Smooth muscle cell (in vitro differentiated cells): ENCODE data around the gene PHKG1. TPM values are rescaled to one million over a fixed set of nuclear protein-coding genes. Genes with fewer than 3 reads are reported as not detected.
"Not testable (repeated sequence)": the region's sequence is repeated elsewhere in the genome, so short reads cannot be mapped to it uniquely, and the experiment has no call there.

ENCODE experiments used
- DNase-seq: peaks from one replicate; lab custom pipeline; 2025; ENCODE audit not compliant: unreplicated experiment; lab: John Stamatoyannopoulos, UW
- H2AFZ ChIP-seq: fragments of 200-600 bp; sonication (generic); 2 replicates; pipeline ENCODE4 v1.6.0; 2016; ENCODE audit warnings: antibody characterized with exemption, low read depth, mild to moderate bottlenecking
- H3F3A ChIP-seq: fragments of 200-600 bp; sonication (generic); 2 replicates; pipeline ENCODE4 v1.6.0; 2017; ENCODE audit warnings: antibody characterized with exemption, low read depth
- H3K27ac ChIP-seq: fragments of 200-600 bp; sonication (generic); 2 replicates; pipeline ENCODE4 v1.5.1; 2016; ENCODE audit warnings: low read depth, mild to moderate bottlenecking
- H3K27me3 ChIP-seq: fragments of 200-600 bp; sonication (generic); 2 replicates; pipeline ENCODE4 v1.6.1; 2016; ENCODE audit warnings: low read depth, mild to moderate bottlenecking
- H3K36me3 ChIP-seq: fragments of 200-600 bp; sonication (generic); 2 replicates; pipeline ENCODE4 v1.5.1; 2016; ENCODE audit warnings: low read depth
- H3K4me1 ChIP-seq: fragments of 200-600 bp; sonication (generic); 2 replicates; pipeline ENCODE4 v1.5.1; 2016; ENCODE audit warnings: low read depth
- H3K4me2 ChIP-seq: fragments of 200-600 bp; sonication (generic); 2 replicates; pipeline ENCODE4 v1.6.0; 2016; ENCODE audit warnings: mild to moderate bottlenecking
- H3K4me3 ChIP-seq: fragments of 200-600 bp; sonication (generic); 2 replicates; pipeline ENCODE4 v1.5.1; 2016; ENCODE audit warnings: mild to moderate bottlenecking
- H3K79me2 ChIP-seq: fragments of 200-600 bp; sonication (generic); 2 replicates; pipeline ENCODE4 v1.6.0; 2016; ENCODE audit warnings: low read depth, mild to moderate bottlenecking
- H3K9ac ChIP-seq: fragments of 200-600 bp; sonication (generic); 2 replicates; pipeline ENCODE4 v1.6.0; 2016; ENCODE audit warnings: low read depth
- H3K9me3 ChIP-seq: fragments of 200-600 bp; sonication (generic); replicated peaks from 2 replicates; pipeline ENCODE4 v1.5.1; 2016; ENCODE audit warnings: low read depth
- H4K20me1 ChIP-seq: fragments of 200-600 bp; sonication (generic); 2 replicates; pipeline ENCODE4 v1.6.0; 2016; ENCODE audit warnings: low read depth
- WGBS: methylation state at CpG from one replicate; pipeline ENCODE4 v1.1.7; 2016; ENCODE audit warnings: low lambda C conversion rate; 5-methylcytosine and 5-hydroxymethylcytosine counted together
- polyA plus RNA-seq: library from polyadenylated mRNA; unstranded; fragments of >200 nt; fragmentation: Nextera tagmentation; extraction: Ambion mirVana; gene quantifications from 2 replicates; pipeline ENCODE4 v1.2.1, GENCODE V29; 2016
- total RNA-seq: library from RNA; depleted of rRNA; stranded (reverse); fragments of >200 nt; gene quantifications from 2 replicates; pipeline ENCODE4 v1.2.3, GENCODE V29; 2014
- TF ChIP-seq, protein P1 (sequence below): fragments of 200-600 bp; sonication (generic); IDR thresholded peaks from 2 replicates; pipeline ENCODE4 v1.5.1; 2017; ENCODE audit warnings: borderline replicate concordance, mild to moderate bottlenecking, antibody characterized with exemption; ENCODE audit not compliant: insufficient read depth, poor library complexity, severe bottlenecking

Gene PHKG1
- total and polyA plus RNA-seq, 2 experiments from 2014 or later = 0.26 TPM; not detected in 1

DNA sequence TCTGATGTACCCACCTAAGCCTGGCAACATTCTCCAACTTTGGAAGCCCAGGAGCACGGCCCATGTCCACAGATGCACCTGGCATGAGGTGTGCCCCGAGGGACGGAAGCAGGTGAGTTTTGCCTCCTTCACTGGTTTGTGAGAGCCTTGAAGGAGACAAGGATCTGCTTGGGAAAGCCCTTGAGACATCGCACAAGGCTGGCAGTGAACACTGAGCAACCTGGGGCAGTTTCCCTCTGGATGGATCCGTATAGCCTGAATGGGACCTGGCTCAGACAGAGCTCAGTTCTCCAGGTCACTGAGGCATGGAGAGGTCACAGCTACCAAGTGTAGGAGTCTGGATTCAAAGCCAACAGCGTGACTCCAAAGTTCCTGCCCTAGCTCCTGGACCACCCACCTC lies 32.2 kb upstream of the PHKG1 start:
- Histone ChIP-seq H3K36me3 (no peaks in the 10 kb centered on the region), H3K27me3 (no peaks in the 10 kb centered on the region), H3K4me2 (no peak overlapping the region), H3K79me2 (no peaks in the 10 kb centered on the region), H4K20me1 (no peaks in the 10 kb centered on the region), H3K4me1 (no peaks in the 10 kb centered on the region), H3K9me3 (peaks cover 10% of the 10 kb centered on the region), H3K27ac (no peak overlapping the region), H2AFZ (no peak overlapping the region), H3F3A (no peaks in the 10 kb centered on the region), H3K4me3 (no peak overlapping the region), H3K9ac (no peak overlapping the region)
- TF ChIP-seq, protein P1, sequence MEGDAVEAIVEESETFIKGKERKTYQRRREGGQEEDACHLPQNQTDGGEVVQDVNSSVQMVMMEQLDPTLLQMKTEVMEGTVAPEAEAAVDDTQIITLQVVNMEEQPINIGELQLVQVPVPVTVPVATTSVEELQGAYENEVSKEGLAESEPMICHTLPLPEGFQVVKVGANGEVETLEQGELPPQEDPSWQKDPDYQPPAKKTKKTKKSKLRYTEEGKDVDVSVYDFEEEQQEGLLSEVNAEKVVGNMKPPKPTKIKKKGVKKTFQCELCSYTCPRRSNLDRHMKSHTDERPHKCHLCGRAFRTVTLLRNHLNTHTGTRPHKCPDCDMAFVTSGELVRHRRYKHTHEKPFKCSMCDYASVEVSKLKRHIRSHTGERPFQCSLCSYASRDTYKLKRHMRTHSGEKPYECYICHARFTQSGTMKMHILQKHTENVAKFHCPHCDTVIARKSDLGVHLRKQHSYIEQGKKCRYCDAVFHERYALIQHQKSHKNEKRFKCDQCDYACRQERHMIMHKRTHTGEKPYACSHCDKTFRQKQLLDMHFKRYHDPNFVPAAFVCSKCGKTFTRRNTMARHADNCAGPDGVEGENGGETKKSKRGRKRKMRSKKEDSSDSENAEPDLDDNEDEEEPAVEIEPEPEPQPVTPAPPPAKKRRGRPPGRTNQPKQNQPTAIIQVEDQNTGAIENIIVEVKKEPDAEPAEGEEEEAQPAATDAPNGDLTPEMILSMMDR = no peak
- WGBS = 52% methylated on average over 6 of the region's 6 CpGs
- no peak for DNase-seq

DNA sequence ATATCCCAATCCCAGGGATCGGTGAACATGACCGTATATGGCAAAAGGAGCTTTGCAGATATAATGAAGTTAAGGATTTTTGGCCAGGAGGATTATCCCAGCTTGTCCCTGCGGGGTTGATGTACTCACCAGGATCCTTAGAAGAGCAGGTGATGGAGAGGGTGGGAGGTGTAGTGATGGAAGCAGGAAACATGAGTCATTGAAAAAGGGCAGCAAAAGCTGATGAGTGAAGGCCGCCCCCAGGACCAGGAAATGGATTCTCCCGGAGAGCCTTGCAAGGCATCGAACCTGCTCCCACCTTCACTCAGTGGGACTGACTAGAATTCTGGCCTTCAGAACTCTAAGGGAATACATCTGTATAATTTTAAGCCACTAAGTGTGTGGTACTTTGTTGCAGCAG lies 28.7 kb upstream of the PHKG1 start:
- no peak for DNase-seq
- no peaks in the 10 kb centered on the region for H4K20me1 ChIP-seq
- WGBS = 84% methylated on average over 6 of the region's 6 CpGs

DNA sequence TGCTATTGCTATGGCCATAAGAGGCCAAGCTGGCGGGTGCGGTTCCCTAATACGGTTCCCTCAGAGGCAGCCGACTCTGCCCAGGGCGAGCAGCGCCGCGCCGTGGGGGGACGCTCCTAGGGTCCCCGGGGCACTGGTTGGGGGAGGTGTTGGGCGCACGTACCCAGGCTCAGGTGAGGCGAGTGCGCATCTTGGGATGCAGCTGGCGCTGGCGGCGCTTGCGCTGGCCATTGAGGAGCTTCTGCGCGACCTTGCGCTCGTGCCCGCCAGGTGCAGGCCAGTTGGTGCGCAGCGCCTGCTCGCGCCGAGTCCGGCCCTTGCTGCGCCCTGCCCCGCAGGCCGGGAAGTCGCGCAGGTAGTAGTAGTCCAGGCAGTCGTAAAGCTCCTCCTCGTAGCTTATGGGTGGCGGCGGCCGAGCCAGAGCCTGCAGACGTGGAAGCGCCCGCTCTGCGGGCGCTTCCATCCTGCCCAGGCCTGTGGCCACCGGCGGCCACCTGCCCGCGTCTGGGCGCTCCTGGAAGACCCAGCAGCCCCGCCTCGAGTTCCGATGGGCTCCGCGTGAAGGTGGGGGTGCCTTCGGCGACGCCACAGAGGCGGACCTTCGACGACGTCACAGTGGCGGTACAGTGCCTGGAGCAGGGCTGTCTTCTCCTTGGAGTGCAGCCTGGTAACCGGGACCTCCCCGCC lies 23.2 kb upstream of the PHKG1 start, which contains the start of gene NUPR2:
NUPR2 (minus strand) TSS at position 566 of the 687 bp plus-strand sequence; CDS start at position 463, 103 bp downstream.
- Histone ChIP-seq H3K27ac (no peak within 1 kb of the TSS), H2AFZ (no peak within 1 kb of the TSS)
- TF ChIP-seq, protein P1 = no peak

More for the DNA sequence above, 28.7 kb upstream of the PHKG1 start:
- no peaks in the 10 kb centered on the region for H3K27me3 ChIP-seq
- H3K27ac ChIP-seq = no peak overlapping the region
- H2AFZ ChIP-seq = no peak overlapping the region
- no peak overlapping the region for H3K4me3 ChIP-seq
- no peak overlapping the region for H3K9ac ChIP-seq
- H3K79me2 ChIP-seq = no peaks in the 10 kb centered on the region
- TF ChIP-seq, protein P1 = no peak
- no peaks in the 10 kb centered on the region for H3F3A ChIP-seq
- H3K36me3 ChIP-seq = no peaks in the 10 kb centered on the region
- H3K4me1 ChIP-seq = no peaks in the 10 kb centered on the region
- no peak overlapping the region for H3K4me2 ChIP-seq
- peaks cover 5% of the 10 kb centered on the region for H3K9me3 ChIP-seq

DNA sequence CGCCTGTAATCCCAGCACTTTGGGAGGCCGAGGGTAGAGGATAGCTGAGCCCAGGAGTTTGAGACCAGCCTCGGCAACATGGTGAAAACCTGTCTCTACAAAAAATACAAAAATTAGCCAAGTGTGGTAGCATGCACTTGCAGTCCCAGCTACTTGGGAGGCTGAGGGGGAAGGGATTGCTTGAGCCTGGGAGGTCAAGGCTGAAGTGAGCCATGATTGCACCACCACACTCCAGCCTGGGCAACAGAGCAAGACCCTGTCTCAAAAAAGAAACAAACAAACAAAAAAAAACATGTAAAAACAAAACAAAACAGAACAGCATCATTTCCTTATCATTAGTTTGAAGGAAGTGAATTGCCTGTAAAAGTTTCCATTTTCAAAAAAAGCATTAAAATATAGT lies 19.5 kb upstream of the PHKG1 start:
- H3K4me3 ChIP-seq, H3K79me2 ChIP-seq, H3F3A ChIP-seq, H3K27me3 ChIP-seq, H4K20me1 ChIP-seq, H3K36me3 ChIP-seq, DNase-seq, H3K9me3 ChIP-seq, H3K4me2 ChIP-seq, H3K27ac ChIP-seq, H2AFZ ChIP-seq, H3K9ac ChIP-seq, H3K4me1 ChIP-seq: not testable (repeated sequence)
- WGBS = 80% methylated on average over 3 of the region's 3 CpGs

More for the DNA sequence above, 23.2 kb upstream of the PHKG1 start, which contains the start of gene NUPR2:
- H3K9ac ChIP-seq = no peak within 1 kb of the TSS
- H3K4me3 ChIP-seq = no peak within 1 kb of the TSS
- no peaks in the 10 kb centered on the region for H3K79me2 ChIP-seq
- H3K9me3 ChIP-seq = peaks cover 3% of the 10 kb centered on the region
- H3K4me1 ChIP-seq = no peaks in the 10 kb centered on the region
- no peaks in the 10 kb centered on the region for H4K20me1 ChIP-seq
- no peaks in the 10 kb centered on the region for H3K36me3 ChIP-seq
- H3K27me3 ChIP-seq = no peaks in the 10 kb centered on the region
- H3K4me2 ChIP-seq = no peak within 1 kb of the TSS
- WGBS = 94% methylated on average over 53 of the region's 65 CpGs
- no peaks in the 10 kb centered on the region for H3F3A ChIP-seq
- DNase-seq = no peak
